Right renal pelvis (tissue), 4 donors: Measurements from ENCODE around the gene PCLO. TPM values are rescaled to one million over a fixed set of nuclear protein-coding genes. Genes with fewer than 3 reads are reported as not detected.

ENCODE experiments used
- DNase-seq, 4 donors: peaks; one replicate each; pipeline ENCODE4 v3.0.0-alpha.2; 2013; ENCODE audit warnings: low read depth in 4 of 4, low spot score in 3 of 4, missing footprints in 1 of 4
- polyA plus RNA-seq, 4 donors: library from polyadenylated mRNA; unstranded; fragments of 120-200 nt; gene quantifications; one replicate each; pipeline ENCODE4 v1.2.1, GENCODE V29; 2013; ENCODE audit not compliant: insufficient read length in 4 of 4

The PCLO gene, protein sequence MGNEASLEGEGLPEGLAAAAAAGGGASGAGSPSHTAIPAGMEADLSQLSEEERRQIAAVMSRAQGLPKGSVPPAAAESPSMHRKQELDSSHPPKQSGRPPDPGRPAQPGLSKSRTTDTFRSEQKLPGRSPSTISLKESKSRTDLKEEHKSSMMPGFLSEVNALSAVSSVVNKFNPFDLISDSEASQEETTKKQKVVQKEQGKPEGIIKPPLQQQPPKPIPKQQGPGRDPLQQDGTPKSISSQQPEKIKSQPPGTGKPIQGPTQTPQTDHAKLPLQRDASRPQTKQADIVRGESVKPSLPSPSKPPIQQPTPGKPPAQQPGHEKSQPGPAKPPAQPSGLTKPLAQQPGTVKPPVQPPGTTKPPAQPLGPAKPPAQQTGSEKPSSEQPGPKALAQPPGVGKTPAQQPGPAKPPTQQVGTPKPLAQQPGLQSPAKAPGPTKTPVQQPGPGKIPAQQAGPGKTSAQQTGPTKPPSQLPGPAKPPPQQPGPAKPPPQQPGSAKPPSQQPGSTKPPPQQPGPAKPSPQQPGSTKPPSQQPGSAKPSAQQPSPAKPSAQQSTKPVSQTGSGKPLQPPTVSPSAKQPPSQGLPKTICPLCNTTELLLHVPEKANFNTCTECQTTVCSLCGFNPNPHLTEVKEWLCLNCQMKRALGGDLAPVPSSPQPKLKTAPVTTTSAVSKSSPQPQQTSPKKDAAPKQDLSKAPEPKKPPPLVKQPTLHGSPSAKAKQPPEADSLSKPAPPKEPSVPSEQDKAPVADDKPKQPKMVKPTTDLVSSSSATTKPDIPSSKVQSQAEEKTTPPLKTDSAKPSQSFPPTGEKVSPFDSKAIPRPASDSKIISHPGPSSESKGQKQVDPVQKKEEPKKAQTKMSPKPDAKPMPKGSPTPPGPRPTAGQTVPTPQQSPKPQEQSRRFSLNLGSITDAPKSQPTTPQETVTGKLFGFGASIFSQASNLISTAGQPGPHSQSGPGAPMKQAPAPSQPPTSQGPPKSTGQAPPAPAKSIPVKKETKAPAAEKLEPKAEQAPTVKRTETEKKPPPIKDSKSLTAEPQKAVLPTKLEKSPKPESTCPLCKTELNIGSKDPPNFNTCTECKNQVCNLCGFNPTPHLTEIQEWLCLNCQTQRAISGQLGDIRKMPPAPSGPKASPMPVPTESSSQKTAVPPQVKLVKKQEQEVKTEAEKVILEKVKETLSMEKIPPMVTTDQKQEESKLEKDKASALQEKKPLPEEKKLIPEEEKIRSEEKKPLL (N-terminal part only)
- polyA plus RNA-seq = 1 to 10 TPM; 7.4 to 8.5 (median 7.6) TPM

DNA sequence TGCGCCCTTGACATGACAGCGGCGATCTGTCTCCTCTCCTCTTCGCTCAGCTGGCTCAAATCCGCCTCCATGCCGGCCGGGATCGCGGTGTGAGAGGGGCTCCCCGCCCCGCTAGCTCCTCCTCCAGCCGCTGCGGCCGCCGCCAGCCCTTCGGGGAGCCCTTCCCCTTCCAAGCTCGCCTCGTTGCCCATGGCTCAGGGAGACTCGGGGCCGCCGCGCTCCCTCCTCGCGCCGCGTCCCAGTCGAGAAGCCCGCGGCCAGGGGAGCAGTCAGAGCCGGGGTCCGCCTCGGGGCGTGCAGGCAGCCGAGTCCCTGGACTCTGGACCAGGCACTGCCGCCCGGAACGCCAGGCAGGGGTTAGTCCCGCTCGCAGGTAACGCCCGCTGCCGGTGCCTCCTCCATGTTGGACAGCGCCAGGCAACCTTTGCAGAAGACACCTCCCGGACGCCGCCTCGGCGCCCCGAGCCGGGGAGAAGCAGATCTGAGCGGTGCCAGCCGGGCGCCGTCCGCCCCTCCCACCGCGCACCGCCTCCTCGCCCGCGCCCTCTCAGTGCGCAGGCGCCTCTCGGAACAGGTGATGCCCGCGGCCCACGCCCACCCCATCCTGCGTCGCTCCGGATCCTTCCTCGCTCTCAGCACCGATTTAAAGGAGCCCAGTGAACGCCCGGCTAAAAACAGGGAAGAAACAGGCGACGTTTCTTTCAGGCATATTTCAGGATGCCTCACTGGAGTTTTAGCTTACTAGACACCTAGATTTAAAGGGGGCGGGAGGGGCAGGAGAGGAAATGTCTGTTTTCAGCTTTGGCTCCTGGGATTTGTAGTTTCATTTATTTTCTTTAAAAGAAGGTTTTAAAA, at the start of gene PCLO:
Gene PCLO, minus strand, starts transcription at position 483 of the 855 bp plus-strand sequence. Its CDS starts 292 bp downstream, at position 191.
- DNase-seq = peak; percentile 65 to 79 (median 73)

DNA sequence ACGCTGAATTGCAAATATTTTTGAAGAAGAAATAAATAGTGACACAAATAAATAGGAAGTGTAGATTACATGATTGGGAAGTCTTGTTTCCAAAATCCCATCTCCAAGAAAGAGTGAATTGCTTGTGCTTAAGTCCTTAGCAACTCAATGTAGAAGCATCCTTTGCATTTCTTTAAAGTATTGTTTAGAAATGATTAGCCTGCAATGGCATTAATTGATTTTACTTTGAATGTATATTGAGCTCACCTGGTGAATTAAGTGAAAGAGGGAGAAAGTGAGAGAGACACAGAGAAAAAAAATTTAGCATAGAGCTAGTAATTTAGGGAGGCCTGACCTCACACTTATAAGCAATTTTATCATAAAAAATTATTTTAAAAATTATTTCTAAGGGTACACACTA, 49.0 kb upstream of the PCLO start:
- no peak for DNase-seq

DNA sequence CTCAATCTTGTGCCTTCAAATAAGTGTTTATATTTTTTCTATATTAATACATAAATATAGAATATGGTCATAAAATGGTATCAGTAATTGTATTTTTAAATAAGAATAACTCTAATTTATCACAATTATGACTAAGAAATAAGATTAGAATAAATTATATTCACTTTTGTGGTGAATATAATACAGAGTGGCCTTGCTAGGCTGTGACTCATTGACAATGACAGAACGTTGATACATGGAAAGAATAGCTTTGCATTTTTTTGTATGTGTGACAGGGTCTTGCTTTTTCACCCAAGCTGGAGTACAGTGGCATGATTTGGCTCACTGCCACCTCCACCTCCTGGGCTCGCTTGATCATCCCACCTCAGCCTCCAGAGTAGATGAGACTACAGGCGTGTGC, 47.8 kb upstream of the PCLO start:
- DNase-seq = no peak

DNA sequence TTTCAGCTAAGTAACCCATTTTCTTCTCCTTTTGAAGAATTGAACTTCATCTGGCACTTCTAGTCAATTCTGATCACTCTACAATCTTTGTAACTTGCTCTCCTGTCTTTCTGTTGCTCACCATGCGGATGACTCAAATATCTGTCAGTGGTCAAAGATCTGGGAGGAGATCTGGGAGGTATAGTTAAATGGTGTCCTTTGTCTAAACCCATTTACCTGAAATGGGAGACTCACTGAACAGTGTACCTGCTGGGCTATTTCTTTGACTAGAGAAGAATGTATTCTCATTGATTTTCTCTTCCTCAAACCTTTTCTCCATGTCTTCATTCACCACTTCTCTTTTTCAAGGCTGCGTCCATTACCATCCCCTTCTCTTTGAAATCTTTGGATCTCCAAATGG, 42.0 kb upstream of the PCLO start:
- DNase-seq = no peak

DNA sequence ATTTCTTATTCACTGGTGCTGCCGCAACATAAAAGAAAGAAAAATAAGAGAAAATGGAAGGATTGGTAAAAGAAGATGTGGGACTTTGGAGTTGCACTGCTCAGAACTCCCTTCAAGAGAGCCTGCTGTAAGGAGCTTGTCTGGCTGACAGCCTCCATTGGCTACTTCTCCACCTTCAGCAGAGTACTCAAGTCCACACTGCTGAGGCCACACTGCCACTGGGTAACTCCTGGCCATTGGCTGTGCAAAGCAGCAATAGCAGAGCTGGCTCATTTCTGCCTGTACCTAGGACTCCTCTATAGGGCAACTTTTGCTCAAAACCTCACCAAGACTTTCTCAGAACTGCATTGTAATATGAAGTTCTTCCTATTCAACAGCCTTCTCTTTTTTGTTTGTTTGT, 38.7 kb upstream of the PCLO start:
- DNase-seq = no peak

DNA sequence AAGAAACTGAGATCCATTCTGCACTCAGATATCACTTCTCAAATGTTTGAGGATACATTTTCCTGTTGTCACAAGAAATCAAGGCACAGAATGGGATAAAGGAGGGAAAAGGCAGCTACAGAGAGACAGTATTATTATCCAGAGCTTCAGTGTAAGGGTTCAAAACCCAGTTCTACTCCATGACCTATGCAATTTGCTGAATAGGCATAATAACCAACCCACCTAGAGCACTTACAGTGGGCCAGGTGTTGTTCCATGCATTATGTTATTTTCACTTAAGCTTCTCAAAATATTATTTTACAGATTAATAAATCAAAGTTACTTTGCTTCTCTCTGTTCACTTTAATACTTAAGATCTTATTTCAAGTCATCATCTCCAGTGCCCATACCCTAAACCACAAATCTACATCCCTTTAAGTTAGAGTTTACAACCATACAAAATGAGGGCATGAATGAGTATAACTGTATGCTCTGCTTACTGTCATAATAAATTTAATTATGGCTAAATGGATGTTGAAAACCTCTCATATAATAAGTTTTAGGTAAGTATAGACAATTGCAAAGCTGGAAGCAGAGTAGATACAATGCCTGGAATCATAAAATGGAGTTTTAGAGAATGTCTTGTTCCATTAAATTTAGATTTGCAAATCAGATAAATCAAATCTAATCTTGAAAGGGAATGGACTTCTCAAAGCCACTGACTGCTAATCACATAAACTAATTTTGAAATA, 28.1 kb upstream of the PCLO start:
- no peak for DNase-seq

DNA sequence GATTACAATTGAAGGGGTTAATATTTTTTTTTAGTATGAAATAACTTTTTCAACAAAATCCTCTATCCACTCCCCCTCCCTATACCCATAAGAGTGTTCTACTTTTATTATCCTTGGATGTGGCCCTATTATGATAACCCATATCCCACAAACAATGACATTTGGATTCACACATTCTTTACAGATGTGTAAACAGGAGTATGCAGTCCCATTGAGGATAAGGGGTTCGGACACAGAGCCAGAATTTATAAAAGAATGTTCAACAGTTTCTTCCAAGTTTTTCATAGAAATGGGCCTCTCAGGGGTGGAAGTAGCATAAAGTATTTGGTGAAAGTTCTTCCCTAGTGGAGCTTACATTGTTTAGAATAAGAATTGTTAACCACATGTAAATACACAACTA, 16.1 kb upstream of the PCLO start:
- no peak for DNase-seq

DNA sequence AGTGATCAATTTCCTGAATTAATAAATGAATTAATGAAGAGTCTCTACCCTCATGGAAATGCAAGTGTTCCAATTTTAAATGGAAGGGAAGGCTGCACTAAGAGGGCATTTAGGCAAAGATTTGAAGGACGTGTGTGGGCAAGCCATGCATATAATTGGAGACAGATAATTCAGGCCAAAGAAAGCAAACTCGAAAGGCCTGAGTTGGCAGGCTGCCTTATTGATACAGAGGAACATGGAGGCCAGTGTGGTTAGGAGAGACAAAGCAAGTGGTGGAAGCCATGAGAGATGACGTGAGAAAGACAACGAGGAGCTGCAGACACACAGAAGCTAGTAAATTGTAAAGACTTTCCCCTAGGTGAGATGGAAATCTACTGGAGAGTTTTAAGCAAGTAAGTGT, 15.4 kb upstream of the PCLO start:
- DNase-seq = no peak

DNA sequence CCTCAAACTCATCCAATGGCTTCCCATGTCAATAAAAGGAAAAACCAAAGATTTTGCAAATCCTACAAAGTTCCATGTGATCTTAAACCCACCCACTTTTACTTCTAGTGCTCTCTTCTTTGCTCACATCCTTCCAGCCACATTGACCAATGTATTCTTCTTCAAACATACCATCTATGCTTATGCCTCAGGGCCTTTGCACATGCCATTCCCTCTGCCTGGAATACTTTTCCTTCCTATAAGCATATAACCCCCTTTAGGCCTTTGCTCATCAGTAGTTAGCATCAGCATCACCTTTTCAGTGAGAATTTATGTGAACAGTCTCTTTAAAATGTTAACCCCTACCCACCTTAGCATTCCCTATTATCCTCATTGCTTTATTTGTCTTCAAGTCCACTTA, 11.0 kb upstream of the PCLO start:
- no peak for DNase-seq

DNA sequence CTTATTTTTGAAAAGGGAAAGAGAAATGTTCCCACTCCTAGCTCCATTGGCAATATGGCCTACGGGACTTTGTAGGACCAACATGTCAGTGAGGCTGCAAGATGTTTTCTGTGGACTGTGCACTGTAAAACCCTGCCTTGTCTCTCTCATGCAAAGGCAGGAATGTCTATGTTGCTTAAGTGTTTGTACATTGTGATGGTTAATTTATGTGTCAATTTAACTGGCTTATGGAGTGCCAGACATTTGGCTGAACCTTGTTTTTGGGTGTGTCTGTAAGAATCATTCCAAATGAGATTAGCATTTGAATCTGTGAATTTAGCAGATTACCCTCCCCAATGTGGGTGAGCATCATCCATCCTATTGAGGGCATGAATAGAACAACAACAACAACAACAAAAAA, 4.1 kb upstream of the PCLO start:
- no peak for DNase-seq

DNA sequence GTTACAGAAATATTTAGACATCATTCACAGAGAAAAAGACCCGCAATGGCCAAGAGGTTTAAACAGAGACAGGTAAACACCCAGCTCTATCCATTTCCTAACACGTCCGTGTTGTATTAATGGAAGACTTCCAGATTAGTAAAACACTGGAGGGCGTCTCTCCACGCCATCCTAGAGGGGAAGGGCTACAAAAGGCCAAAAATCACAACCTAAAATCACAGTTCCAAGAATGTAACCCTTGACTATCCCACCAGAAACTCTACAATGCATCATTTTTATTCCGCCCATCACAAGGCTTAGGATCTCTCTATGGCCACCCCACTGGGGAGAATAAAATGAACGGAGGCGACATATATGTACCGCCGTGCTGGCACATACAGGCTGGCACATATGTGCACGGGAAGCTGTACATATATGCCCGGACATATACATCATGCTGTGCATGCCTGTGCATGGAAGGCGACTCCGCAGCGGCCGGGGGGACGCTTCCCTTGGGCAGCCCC, 734 bp downstream of the PCLO start:
- peak in 2 of 4 donors; percentile 0 to 2 for DNase-seq

DNA sequence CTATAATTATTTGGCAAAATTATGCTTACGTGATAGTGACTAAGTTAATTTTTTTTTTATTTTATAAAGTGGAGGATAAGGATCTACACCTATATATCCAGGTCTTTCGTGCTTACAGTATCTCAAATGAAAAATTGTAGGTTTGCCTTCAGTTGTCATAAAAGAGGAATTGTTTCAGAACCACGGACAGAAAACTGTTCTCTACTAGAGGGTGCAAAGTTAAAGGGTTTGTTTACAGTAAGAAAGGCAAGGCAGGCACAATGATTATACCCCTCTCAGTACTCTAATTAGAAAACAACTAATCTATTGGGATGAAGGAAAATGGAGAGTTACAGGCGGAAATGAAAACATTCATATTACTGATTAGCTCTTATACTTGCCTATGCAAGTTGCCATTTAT, 1.5 kb downstream of the PCLO start:
- no peak for DNase-seq

DNA sequence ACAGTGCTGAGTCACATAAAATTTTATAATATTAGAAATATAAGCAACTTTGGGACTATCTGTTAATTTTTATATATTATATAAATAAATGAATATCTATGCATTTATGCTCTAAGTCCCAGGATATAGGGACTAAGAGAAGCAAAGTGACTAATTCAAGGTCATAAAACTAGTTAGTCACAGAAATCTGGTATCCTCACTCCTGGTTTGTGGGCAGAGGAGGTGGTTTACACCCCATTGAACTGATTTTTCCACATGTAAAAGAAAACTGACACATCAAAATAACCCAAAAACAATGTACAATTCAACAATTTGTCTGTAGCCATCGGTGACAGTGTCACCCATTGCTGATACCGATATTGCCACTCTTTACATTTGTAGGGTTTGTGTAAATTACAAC, 3.0 kb downstream of the PCLO start:
- DNase-seq = no peak

DNA sequence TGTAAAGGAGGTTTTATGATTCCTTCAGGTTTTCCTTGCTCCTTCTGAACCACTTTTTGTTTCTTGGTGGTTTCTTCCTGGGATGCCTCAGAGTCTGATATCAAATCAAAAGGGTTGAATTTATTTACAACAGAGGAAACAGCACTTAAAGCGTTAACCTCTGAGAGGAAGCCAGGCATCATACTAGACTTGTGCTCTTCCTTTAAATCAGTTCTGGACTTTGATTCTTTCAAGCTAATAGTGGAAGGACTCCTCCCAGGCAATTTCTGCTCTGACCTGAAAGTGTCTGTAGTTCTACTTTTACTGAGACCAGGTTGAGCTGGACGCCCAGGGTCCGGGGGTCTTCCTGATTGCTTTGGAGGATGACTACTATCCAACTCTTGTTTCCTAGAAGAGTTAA, 6.7 kb downstream of the PCLO start:
- DNase-seq = no peak

DNA sequence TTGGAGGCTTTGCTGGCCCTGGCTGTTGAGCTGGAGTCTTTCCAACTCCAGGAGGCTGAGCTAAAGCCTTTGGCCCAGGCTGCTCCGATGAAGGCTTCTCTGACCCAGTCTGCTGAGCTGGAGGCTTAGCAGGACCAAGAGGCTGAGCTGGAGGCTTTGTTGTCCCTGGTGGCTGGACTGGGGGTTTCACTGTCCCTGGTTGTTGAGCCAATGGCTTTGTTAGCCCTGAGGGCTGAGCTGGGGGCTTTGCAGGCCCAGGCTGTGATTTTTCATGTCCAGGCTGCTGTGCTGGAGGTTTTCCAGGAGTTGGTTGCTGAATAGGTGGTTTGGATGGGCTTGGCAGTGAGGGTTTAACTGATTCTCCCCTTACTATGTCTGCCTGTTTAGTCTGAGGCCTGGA, 7.3 kb downstream of the PCLO start:
- no peak for DNase-seq

DNA sequence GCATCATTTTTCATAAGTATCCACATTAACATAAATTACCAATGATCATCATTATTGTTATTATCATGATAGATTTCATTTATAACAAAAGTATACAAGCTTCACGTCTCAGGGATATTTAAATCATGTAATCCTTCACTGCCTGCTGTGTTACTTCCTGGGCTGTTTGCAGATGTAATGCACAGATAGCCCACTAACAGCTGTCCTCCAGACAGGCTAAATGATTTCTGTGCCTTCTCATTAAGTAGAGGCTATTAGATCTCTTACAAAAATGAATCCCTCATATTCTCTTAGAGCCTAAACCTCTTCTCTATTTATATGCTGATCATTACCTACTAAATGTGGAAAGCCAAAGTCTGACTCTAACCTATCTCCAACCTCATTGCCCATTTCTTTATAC, 9.3 kb downstream of the PCLO start:
- no peak for DNase-seq

DNA sequence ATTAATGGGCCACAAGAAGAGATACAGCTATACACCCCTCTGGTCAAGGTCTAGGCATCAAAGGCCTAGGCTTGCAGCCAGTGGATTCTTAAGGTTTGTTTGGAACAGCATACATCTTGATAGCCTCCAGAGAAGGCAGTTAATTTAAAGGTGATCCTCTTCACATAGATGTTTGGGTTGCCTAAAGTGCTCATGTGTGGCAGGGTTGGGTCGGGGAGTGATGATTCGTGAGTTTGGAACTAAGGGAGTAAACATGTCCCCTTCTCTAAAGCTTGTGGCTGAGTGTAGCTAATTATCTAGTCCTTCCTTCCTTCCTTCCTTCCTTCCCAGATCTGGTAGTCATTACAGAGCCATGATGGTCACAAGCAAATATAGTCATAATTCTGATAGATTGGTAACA, 12.4 kb downstream of the PCLO start:
- no peak for DNase-seq

DNA sequence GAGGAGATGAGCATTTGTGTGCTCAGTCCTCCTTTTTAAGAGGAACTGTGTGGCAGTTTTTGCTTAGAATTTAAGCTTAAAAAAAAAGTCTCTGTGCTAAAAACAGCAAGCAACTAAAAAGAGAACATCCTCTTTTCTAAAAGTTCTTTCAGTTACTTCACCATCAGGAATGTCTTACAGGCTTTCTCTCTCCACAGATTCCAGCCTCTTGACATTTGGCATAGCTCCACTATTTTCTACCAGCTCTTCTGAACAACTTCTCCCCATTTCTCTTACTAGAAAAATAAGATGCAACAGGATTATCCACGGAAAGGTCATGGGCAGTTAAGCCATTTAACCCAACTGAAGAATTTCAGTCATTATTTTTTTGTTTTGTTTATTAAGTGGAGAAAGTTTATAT, 13.2 kb downstream of the PCLO start:
- no peak for DNase-seq

DNA sequence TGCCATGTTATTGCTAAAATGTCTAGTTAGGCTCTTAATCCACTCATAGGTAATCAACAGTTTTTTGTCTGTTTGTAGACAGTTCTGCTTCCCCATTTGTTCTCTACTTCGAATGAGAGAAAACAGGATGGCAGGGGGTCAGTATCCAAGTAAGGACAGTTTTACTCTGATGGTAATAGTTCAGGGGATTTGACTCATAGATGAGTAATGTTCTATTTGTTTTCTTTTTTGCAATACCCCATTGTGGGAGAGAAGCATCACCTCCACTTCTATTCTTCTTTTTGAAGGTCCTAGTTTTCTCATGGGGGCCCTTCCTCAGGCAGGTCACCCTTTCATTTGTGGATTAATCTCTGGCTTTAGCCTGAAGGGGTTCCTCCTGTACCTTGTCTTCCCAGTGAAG, 13.9 kb downstream of the PCLO start:
- DNase-seq = no peak
